ENCODE measurements around the gene RERE. TPM values are rescaled to one million over a fixed set of nuclear protein-coding genes. Genes with fewer than 3 reads are reported as not detected.

Gene RERE
- total and polyA plus RNA-seq, 2 donors (not counting 3 experiments of a cell fraction or from before 2014, with no cell fraction given) = 14.1 to 113 TPM

DNA sequence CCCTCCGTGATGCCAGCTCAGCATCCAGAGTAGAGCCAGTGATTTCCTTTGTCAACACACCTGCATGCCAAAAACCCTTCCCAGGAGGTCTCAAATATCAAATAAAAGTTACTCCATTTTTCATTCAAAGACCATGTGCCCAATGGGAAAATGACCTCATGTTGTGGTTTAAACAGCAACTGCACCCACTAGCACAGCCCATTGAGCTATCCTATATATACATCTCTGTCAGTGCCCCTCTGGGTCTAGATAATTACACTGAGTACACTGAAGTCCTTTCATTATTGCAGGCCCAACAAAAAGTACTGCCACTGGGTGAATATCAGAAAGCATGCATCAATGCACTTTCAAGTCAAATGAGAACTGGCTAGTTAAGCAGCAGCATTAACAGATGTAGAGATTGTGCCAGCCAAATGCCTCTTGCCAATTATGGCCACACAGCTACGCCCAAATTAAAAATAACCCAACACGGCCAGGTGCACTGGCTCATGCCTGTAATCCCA, 381.8 kb downstream of the RERE start:
- Histone ChIP-seq H3K4me2 (ENCODE audit: insufficient read depth, low read length) (no peak overlapping the region), H3K79me2 (ENCODE audit: control insufficient read depth, insufficient read depth, low read length) (no peaks in the 10 kb centered on the region), H3K9me1 (replicated peaks; ENCODE audit: control insufficient read depth, extremely low read depth, insufficient read depth, low read length) (no peaks in the 10 kb centered on the region), H3K36me3 (ENCODE audit: control insufficient read depth in 2 of 2, extremely low read depth in 1 of 2, insufficient read depth in 2 of 2, low read length in 2 of 2) (no peaks in the 10 kb centered on the region), H4K20me1 (replicated peaks; ENCODE audit: control insufficient read depth, extremely low read depth, insufficient read depth, low read length) (no peaks in the 10 kb centered on the region), H3K27me3 (ENCODE audit: control insufficient read depth in 2 of 2, insufficient read depth in 2 of 2, low read length in 2 of 2) (no peaks in the 10 kb centered on the region), H2AFZ (ENCODE audit: low read depth, low read length) (no peak overlapping the region), H3K4me3 (replicated peaks in 1 of 3; ENCODE audit: insufficient read depth in 1 of 3, low read depth in 1 of 3, low read length in 3 of 3) (no peak overlapping the region), H3K9ac (replicated peaks; ENCODE audit: extremely low read depth, insufficient read depth, low read length) (no peak overlapping the region), H3K27ac (ENCODE audit: insufficient read depth, low read depth, low read length) (no peak overlapping the region), H3K4me1 (ENCODE audit: control insufficient read depth, extremely low read depth, insufficient read depth, low read length) (peaks cover 11% of the 10 kb centered on the region), H3K9me3 (replicated peaks; ENCODE audit: control insufficient read depth, insufficient read depth, low read length) (no peaks in the 10 kb centered on the region)
- ChIA-PET CTCF (no interaction called here), POLR2A (no interaction called here)
- no TSS peak for BruUV-seq (replicated peaks)
- no peak for TF ChIP-seq GATA2 (IDR thresholded peaks at IDR 0.05; ENCODE audit: insufficient read depth, insufficient read length, low read depth, low read length)
- no peak for TF ChIP-seq POLR2A (IDR thresholded peaks at IDR 0.05; ENCODE audit: low read depth, low read length)
- TF ChIP-seq EZH2 (IDR thresholded peaks at IDR 0.05; ENCODE audit: borderline replicate concordance, low read depth, low read length, severe bottlenecking) = no peak
- TF ChIP-seq FOS (IDR thresholded peaks at IDR 0.05; ENCODE audit: borderline replicate concordance, insufficient read depth, low read length) = no peak
- no peak for TF ChIP-seq POLR2AphosphoS5 (IDR thresholded peaks at IDR 0.05; ENCODE audit: insufficient read depth, low read depth, low read length)
- no peak for TF ChIP-seq MYC (IDR thresholded peaks at IDR 0.05; ENCODE audit: low read depth, low read length)
- TF ChIP-seq, protein P1, sequence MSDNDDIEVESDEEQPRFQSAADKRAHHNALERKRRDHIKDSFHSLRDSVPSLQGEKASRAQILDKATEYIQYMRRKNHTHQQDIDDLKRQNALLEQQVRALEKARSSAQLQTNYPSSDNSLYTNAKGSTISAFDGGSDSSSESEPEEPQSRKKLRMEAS (IDR thresholded peaks at IDR 0.05; ENCODE audit: insufficient read depth, insufficient read length) = no peak
- TF ChIP-seq, protein P2, sequence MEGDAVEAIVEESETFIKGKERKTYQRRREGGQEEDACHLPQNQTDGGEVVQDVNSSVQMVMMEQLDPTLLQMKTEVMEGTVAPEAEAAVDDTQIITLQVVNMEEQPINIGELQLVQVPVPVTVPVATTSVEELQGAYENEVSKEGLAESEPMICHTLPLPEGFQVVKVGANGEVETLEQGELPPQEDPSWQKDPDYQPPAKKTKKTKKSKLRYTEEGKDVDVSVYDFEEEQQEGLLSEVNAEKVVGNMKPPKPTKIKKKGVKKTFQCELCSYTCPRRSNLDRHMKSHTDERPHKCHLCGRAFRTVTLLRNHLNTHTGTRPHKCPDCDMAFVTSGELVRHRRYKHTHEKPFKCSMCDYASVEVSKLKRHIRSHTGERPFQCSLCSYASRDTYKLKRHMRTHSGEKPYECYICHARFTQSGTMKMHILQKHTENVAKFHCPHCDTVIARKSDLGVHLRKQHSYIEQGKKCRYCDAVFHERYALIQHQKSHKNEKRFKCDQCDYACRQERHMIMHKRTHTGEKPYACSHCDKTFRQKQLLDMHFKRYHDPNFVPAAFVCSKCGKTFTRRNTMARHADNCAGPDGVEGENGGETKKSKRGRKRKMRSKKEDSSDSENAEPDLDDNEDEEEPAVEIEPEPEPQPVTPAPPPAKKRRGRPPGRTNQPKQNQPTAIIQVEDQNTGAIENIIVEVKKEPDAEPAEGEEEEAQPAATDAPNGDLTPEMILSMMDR (IDR thresholded peaks at IDR 0.05; ENCODE audit: extremely low read depth in 1 of 2, insufficient read depth in 1 of 2, low read depth in 1 of 2, low read length in 2 of 2) = no peak
- no peak for TF ChIP-seq JUN (IDR thresholded peaks at IDR 0.05; ENCODE audit: borderline replicate concordance, insufficient read depth, insufficient read length, low read depth)
- intact Hi-C loops (cut with micrococcal nuclease) = no loop called here
- no peak for DNase-seq (ENCODE audit: low read depth, low spot score)
- no peak for FAIRE-seq
- dilution Hi-C loops (cut with MboI; ENCODE audit: extremely low pct_ligation_motif_present, low sequenced_read_pairs) = no loop called here
